Astrocyte (in vitro differentiated cells and primary cell): ENCODE results near the gene CACNA2D1. TPM values are rescaled to one million over a fixed set of nuclear protein-coding genes. Genes with fewer than 3 reads are reported as not detected.

Source experiments
- DNase-seq: peaks from one replicate; pipeline ENCODE4 v3.0.0-alpha.2; 2010; ENCODE audit warnings: low read depth
- FAIRE-seq: peaks from 2 replicates; lab custom pipeline; 2011; peaks lifted over from hg19 to GRCh38; lab: Jason Lieb, UNC
- H2AFZ ChIP-seq: 2 replicates; pipeline ENCODE4 v1.6.0; 2012; ENCODE audit warnings: low read depth, low read length, inconsistent platforms
- H3K27ac ChIP-seq: 2 replicates; pipeline ENCODE4 v1.5.1; 2011; ENCODE audit warnings: low read depth, low read length, inconsistent platforms
- H3K27me3 ChIP-seq: 2 replicates; pipeline ENCODE4 v1.6.0; 2011; ENCODE audit warnings: low read length, inconsistent platforms; ENCODE audit not compliant: insufficient read depth
- H3K36me3 ChIP-seq: 2 replicates; pipeline ENCODE4 v1.5.1; 2011; ENCODE audit warnings: low read length, inconsistent platforms; ENCODE audit not compliant: insufficient read depth
- H3K4me1 ChIP-seq: 2 replicates; pipeline ENCODE4 v1.5.1; 2011; ENCODE audit warnings: low read length, inconsistent platforms; ENCODE audit not compliant: insufficient read depth
- H3K4me2 ChIP-seq: 2 replicates; pipeline ENCODE4 v1.6.0; 2012; ENCODE audit warnings: low read length, inconsistent platforms
- H3K4me3 ChIP-seq: 2 replicates; pipeline ENCODE4 v1.5.1; 2011; ENCODE audit warnings: low read depth, mild to moderate bottlenecking, low read length, inconsistent platforms; ENCODE audit not compliant: insufficient read depth
- H3K79me2 ChIP-seq: 2 replicates; pipeline ENCODE4 v1.6.0; 2012; ENCODE audit warnings: mild to moderate bottlenecking, low read length, inconsistent platforms; ENCODE audit not compliant: insufficient read depth
- H3K9ac ChIP-seq: 2 replicates; pipeline ENCODE4 v1.6.0; 2012; ENCODE audit warnings: mild to moderate bottlenecking, low read length, inconsistent platforms
- H3K9me3 ChIP-seq: 2 replicates; pipeline ENCODE4 v1.5.1; 2012; ENCODE audit warnings: low read depth, mild to moderate bottlenecking, low read length, inconsistent platforms; ENCODE audit not compliant: insufficient read depth
- H4K20me1 ChIP-seq: 2 replicates; pipeline ENCODE4 v1.6.0; 2012; ENCODE audit warnings: low read length, inconsistent platforms; ENCODE audit not compliant: insufficient read depth
- H3K27ac Mint-ChIP-seq: one replicate; pipeline ENCODE4 v1.8.0; 2021; ENCODE audit warnings: mild to moderate bottlenecking, mixed read lengths; ENCODE audit not compliant: unreplicated experiment
- H3K27me3 Mint-ChIP-seq: one replicate; pipeline ENCODE4 v1.8.0; 2021; ENCODE audit warnings: low read depth, mixed read lengths; ENCODE audit not compliant: unreplicated experiment
- H3K36me3 Mint-ChIP-seq: one replicate; pipeline ENCODE4 v1.8.0; 2021; ENCODE audit warnings: low read depth, mixed read lengths; ENCODE audit not compliant: unreplicated experiment
- H3K4me1 Mint-ChIP-seq: one replicate; pipeline ENCODE4 v1.8.0; 2021; ENCODE audit warnings: low read depth, mixed read lengths; ENCODE audit not compliant: unreplicated experiment
- H3K4me3 Mint-ChIP-seq: one replicate; pipeline ENCODE4 v1.8.0; 2021; ENCODE audit warnings: mild to moderate bottlenecking, moderate library complexity, mixed read lengths; ENCODE audit not compliant: unreplicated experiment
- H3K9me3 Mint-ChIP-seq: one replicate; pipeline ENCODE4 v1.8.0; 2021; ENCODE audit warnings: mild to moderate bottlenecking, mixed read lengths; ENCODE audit not compliant: unreplicated experiment
- CTCF ChIP-seq: IDR thresholded peaks from 2 replicates; pipeline ENCODE4 v1.5.1; 2011; ENCODE audit warnings: low read depth, mild to moderate bottlenecking, inconsistent platforms, low read length, moderate library complexity; ENCODE audit not compliant: insufficient read depth
- EZH2 ChIP-seq: IDR thresholded peaks from 2 replicates; pipeline ENCODE4 v1.6.1; 2012; ENCODE audit warnings: mild to moderate bottlenecking, low read length, inconsistent platforms; ENCODE audit not compliant: insufficient read depth
- total RNA-seq: library from RNA; stranded (reverse); gene quantifications from 2 replicates; pipeline ENCODE4 v1.2.1, GENCODE V29; 2021

Gene CACNA2D1
- total RNA-seq, 1 donor from 2014 or later = 53.4 TPM

GRCh38 chr7:82078807-82079206 lies 364.8 kb downstream of the CACNA2D1 start:
- Histone ChIP-seq H2AFZ (no peak overlapping the region), H3K79me2 (no peaks in the 10 kb centered on the region), H3K36me3 (no peaks in the 10 kb centered on the region), H4K20me1 (no peaks in the 10 kb centered on the region), H3K4me3 (no peak overlapping the region), H3K9ac (no peak overlapping the region), H3K4me1 (no peaks in the 10 kb centered on the region), H3K27me3 (no peaks in the 10 kb centered on the region), H3K4me2 (no peak overlapping the region), H3K27ac (no peak overlapping the region), H3K9me3 (no peaks in the 10 kb centered on the region)
- no peaks in the 10 kb centered on the region for H3K9me3 Mint-ChIP-seq
- FAIRE-seq = no peak
- H3K27me3 Mint-ChIP-seq = no peaks in the 10 kb centered on the region
- no peak overlapping the region for H3K4me3 Mint-ChIP-seq
- no peak overlapping the region for H3K27ac Mint-ChIP-seq
- peaks cover 10% of the 10 kb centered on the region for H3K36me3 Mint-ChIP-seq
- H3K4me1 Mint-ChIP-seq = no peaks in the 10 kb centered on the region
- no peak for DNase-seq
- TF ChIP-seq EZH2 (no peak), CTCF (no peak)

- TF ChIP-seq EZH2 (no peak), CTCF (no peak)
- H3K79me2 ChIP-seq = no peaks in the 10 kb centered on the region
- no peak overlapping the region for H3K9ac ChIP-seq
- no peaks in the 10 kb centered on the region for H4K20me1 ChIP-seq
- Mint-ChIP-seq H3K4me1 (no peaks in the 10 kb centered on the region), H3K27ac (no peak overlapping the region), H3K27me3 (no peaks in the 10 kb centered on the region), H3K4me3 (no peak overlapping the region), H3K36me3 (peaks cover 2% of the 10 kb centered on the region), H3K9me3 (no peaks in the 10 kb centered on the region)
- no peaks in the 10 kb centered on the region for H3K4me1 ChIP-seq
- H3K27ac ChIP-seq = no peak overlapping the region
- no peaks in the 10 kb centered on the region for H3K9me3 ChIP-seq
- no peak overlapping the region for H2AFZ ChIP-seq
- H3K4me3 ChIP-seq = no peak overlapping the region
- FAIRE-seq (no peak), DNase-seq (no peak)
- no peak overlapping the region for H3K4me2 ChIP-seq
- H3K27me3 ChIP-seq = no peaks in the 10 kb centered on the region
- H3K36me3 ChIP-seq = no peaks in the 10 kb centered on the region
Observed at GRCh38 chr7:82071468-82071867, 372.1 kb downstream of the CACNA2D1 start.

- no peak for FAIRE-seq
- Histone ChIP-seq H3K4me1 (no peaks in the 10 kb centered on the region), H4K20me1 (no peaks in the 10 kb centered on the region), H3K9me3 (no peaks in the 10 kb centered on the region), H2AFZ (no peak overlapping the region), H3K4me2 (no peak overlapping the region), H3K27me3 (no peaks in the 10 kb centered on the region), H3K79me2 (no peaks in the 10 kb centered on the region), H3K9ac (no peak overlapping the region), H3K27ac (no peak overlapping the region), H3K36me3 (no peaks in the 10 kb centered on the region), H3K4me3 (no peak overlapping the region)
- Mint-ChIP-seq H3K27ac (no peak overlapping the region), H3K9me3 (no peaks in the 10 kb centered on the region), H3K4me1 (no peaks in the 10 kb centered on the region), H3K27me3 (no peaks in the 10 kb centered on the region), H3K36me3 (peaks cover 4% of the 10 kb centered on the region), H3K4me3 (no peak overlapping the region)
- DNase-seq = no peak
- TF ChIP-seq EZH2 = no peak
Observed at GRCh38 chr7:82067628-82068264, 375.8 kb downstream of the CACNA2D1 start.
